HepG2 (cell line): ENCODE results near the gene TSPAN2. TPM values are rescaled to one million over a fixed set of nuclear protein-coding genes. Genes with fewer than 3 reads are reported as not detected.

Experiments
- ATAC-seq: fragments of 200-7000 bp; cut with Tn5 transposase; 3 replicates; pipeline ENCODE4 v1.9.1; 2020; ENCODE audit warnings: mild to moderate bottlenecking, moderate library complexity
- BruUV-seq: library from RNA; stranded (reverse); fragments of 400-500 nt; replicated peaks from 2 replicates; lab custom pipeline; 2021; lab: Mats Ljungman, UMichigan
- CTCF ChIA-PET: fragments of 300-600 bp; formaldehyde crosslinking; extraction: SDS; loops from one replicate; lab custom pipeline; 2021; ENCODE audit warnings: low total read pairs, inconsistent platforms, low intra/inter-chr PET ratio; lab: Yijun Ruan, JAX
- POLR2A ChIA-PET: fragments of 350-600 bp; sonication (Branson Sonifier 250); formaldehyde crosslinking; loops from one replicate; lab custom pipeline; 2020; ENCODE audit warnings: antibody characterized with exemption, inconsistent platforms; lab: Yijun Ruan, JAX
- DNase-seq: peaks from one replicate; pipeline ENCODE4 v3.0.0-alpha.2; 2015; ENCODE audit warnings: low spot score
- FAIRE-seq: peaks from 3 replicates; lab custom pipeline; 2011; peaks lifted over from hg19 to GRCh38; lab: Jason Lieb, UNC
- H2AFZ ChIP-seq: one replicate; pipeline ENCODE4 v1.6.1; 2011; ENCODE audit warnings: low read length, inconsistent platforms
- H3K27ac ChIP-seq: fragments of 300-600 bp; 3 replicates; pipeline ENCODE4 v1.8.0; 2011; ENCODE audit warnings: mixed run types, mild to moderate bottlenecking, mixed read lengths, low read length, inconsistent platforms; ENCODE audit not compliant: insufficient read depth; ENCODE audit errors: extremely low read length
- H3K27me3 ChIP-seq, 2 experiments: fragments of 200-600 bp in 1 of 2; 2 replicates in 1 of 2; 3 replicates in 1 of 2; pipeline versions ENCODE4 v1.6.0 to v1.8.0; 2011; ENCODE audit warnings: low read length in 2 of 2, mild to moderate bottlenecking in 2 of 2, moderate library complexity in 2 of 2, inconsistent platforms in 1 of 2; ENCODE audit not compliant: insufficient read depth in 2 of 2, control insufficient read depth in 1 of 2
- H3K36me3 ChIP-seq, 2 experiments: fragments of 200-600 bp in 1 of 2; replicated peaks in 1 of 2; 2 replicates in 1 of 2; 3 replicates in 1 of 2; pipeline versions ENCODE4 v1.5.1 to v1.8.0; 2011; ENCODE audit warnings: low read length in 2 of 2, inconsistent platforms in 1 of 2; ENCODE audit not compliant: insufficient read depth in 2 of 2, control insufficient read depth in 1 of 2
- H3K4me1 ChIP-seq: 2 replicates; pipeline ENCODE4 v1.5.1; 2012; ENCODE audit warnings: low read length, inconsistent platforms; ENCODE audit not compliant: insufficient read depth
- H3K4me2 ChIP-seq: 2 replicates; pipeline ENCODE4 v1.6.0; 2011; ENCODE audit warnings: low read depth, low read length, inconsistent platforms
- H3K4me3 ChIP-seq, 3 experiments: fragments of 200-600 bp in 1 of 3; sonication (generic), shearing (Covaris generic) in 1 of 3; replicated peaks in 1 of 3; 2 replicates each; pipeline ENCODE4 v1.5.1; 2011 to 2016; ENCODE audit warnings: low read length in 3 of 3, inconsistent platforms in 2 of 3, low read depth in 2 of 3, mild to moderate bottlenecking in 2 of 3, control low read depth in 1 of 3, mixed read lengths in 1 of 3; ENCODE audit not compliant: insufficient read depth in 1 of 3
- H3K79me2 ChIP-seq: one replicate; pipeline ENCODE4 v1.6.1; 2011; ENCODE audit warnings: low read length, inconsistent platforms; ENCODE audit not compliant: insufficient read depth
- H3K9ac ChIP-seq: 2 replicates; pipeline ENCODE4 v1.6.0; 2011; ENCODE audit warnings: mild to moderate bottlenecking, low read depth, low read length, inconsistent platforms; ENCODE audit not compliant: insufficient read depth
- H3K9me3 ChIP-seq: 2 replicates; pipeline ENCODE4 v1.5.1; 2012; ENCODE audit warnings: mild to moderate bottlenecking, low read length
- H4K20me1 ChIP-seq: 2 replicates; pipeline ENCODE4 v1.6.0; 2011; ENCODE audit warnings: inconsistent platforms, mild to moderate bottlenecking, low read length, moderate library complexity; ENCODE audit not compliant: insufficient read depth
- DPF2 ChIP-seq: sonication (generic); formaldehyde crosslinking; IDR thresholded peaks from 2 replicates; pipeline ENCODE4 v1.4.0; 2020; ENCODE audit warnings: mild to moderate bottlenecking, low read depth, missing genetic modification reagents, borderline replicate concordance
- HDAC1 ChIP-seq: sonication (generic); formaldehyde crosslinking; IDR thresholded peaks from 2 replicates; pipeline ENCODE4 v1.5.1; 2020; ENCODE audit warnings: mild to moderate bottlenecking, missing genetic modification reagents
- IRF2 ChIP-seq: IDR thresholded peaks from 2 replicates; pipeline ENCODE4 v1.6.1; 2018; ENCODE audit warnings: missing genetic modification reagents, missing compliant biosample characterization
- MEF2D ChIP-seq: sonication (generic); formaldehyde crosslinking; IDR thresholded peaks from 2 replicates; pipeline ENCODE4 v1.5.1; 2020; ENCODE audit warnings: mild to moderate bottlenecking, missing genetic modification reagents
- PCBP1 ChIP-seq: fragments of 200-400 bp; formaldehyde crosslinking; IDR thresholded peaks from 2 replicates; pipeline ENCODE4 v1.6.1; 2017; ENCODE audit warnings: mild to moderate bottlenecking, low read depth, low read length, borderline replicate concordance
- PRDM15 ChIP-seq: sonication (generic); formaldehyde crosslinking; IDR thresholded peaks from 2 replicates; pipeline ENCODE4 v1.4.0; 2020; ENCODE audit warnings: missing genetic modification reagents
- RBM22 ChIP-seq: fragments of 200-400 bp; formaldehyde crosslinking; optimal IDR thresholded peaks from 2 replicates; pipeline ENCODE3; 2017; ENCODE audit warnings: mild to moderate bottlenecking, low read length, moderate library complexity
- TEAD2 ChIP-seq: sonication (generic); formaldehyde crosslinking; IDR thresholded peaks from 2 replicates; pipeline ENCODE4 v1.9.0; 2021; ENCODE audit warnings: missing genetic modification reagents
- TOE1 ChIP-seq: sonication (generic); formaldehyde crosslinking; IDR thresholded peaks from 2 replicates; pipeline ENCODE4 v1.4.0; 2020; ENCODE audit warnings: mild to moderate bottlenecking, missing genetic modification reagents
- ZBTB42 ChIP-seq: sonication (generic); formaldehyde crosslinking; IDR thresholded peaks from 2 replicates; pipeline ENCODE4 v1.5.0; 2020; ENCODE audit warnings: mild to moderate bottlenecking, missing genetic modification reagents
- ZNF543 ChIP-seq: sonication (generic); formaldehyde crosslinking; IDR thresholded peaks from 2 replicates; pipeline ENCODE4 v1.4.0; 2020; ENCODE audit warnings: mild to moderate bottlenecking, missing genetic modification reagents
- ZNF678 ChIP-seq: sonication (generic); formaldehyde crosslinking; IDR thresholded peaks from 2 replicates; pipeline ENCODE4 v1.4.0; 2020; ENCODE audit warnings: mild to moderate bottlenecking, missing genetic modification reagents
- ZNF773 ChIP-seq: sonication (generic); formaldehyde crosslinking; IDR thresholded peaks from 2 replicates; pipeline ENCODE4 v1.4.0; 2020; ENCODE audit warnings: missing genetic modification reagents, borderline replicate concordance
- WGBS: methylation state at CpG from one replicate; pipeline ENCODE4 v1.1.6; 2017; ENCODE audit warnings: low lambda C conversion rate; 5-methylcytosine and 5-hydroxymethylcytosine counted together
- in situ Hi-C: cut with HindIII; loops from 2 replicates; pipeline ENCODE4 v1.10.0; 2017; ENCODE audit warnings: low pct_unique_long_range_greater_than_20kb; ENCODE audit not compliant: extremely low pct_ligation_motif_present
- intact Hi-C: fragments of 100-400 bp; cut with micrococcal nuclease; formaldehyde crosslinking; loops from one replicate; pipeline ENCODE4 v1.10.0; 2022; ENCODE audit not compliant: unreplicated experiment
- polyA plus RNA-seq, 8 experiments: library from polyadenylated mRNA; depleted of rRNA in 3 of 8; stranded (reverse) in 7 of 8; unstranded in 1 of 8; fragments of >200 nt; fragmentation: Illumina TruSeq in 4 of 8; extraction: Trizol in 4 of 8; gene quantifications; 2 replicates each; pipeline versions ENCODE4 v1.2.1 to v1.2.3, GENCODE V29; 2011 to 2016; ENCODE audit warnings: low read depth in 4 of 8, missing spikeins in 1 of 8, mixed read lengths in 1 of 8; ENCODE audit not compliant: insufficient read depth in 1 of 8
- total RNA-seq, 5 experiments: library from RNA; depleted of rRNA; stranded (reverse); fragments of >200 nt; fragmentation: Illumina TruSeq; extraction: Trizol; gene quantifications; 2 replicates each; pipeline ENCODE4 v1.2.3, GENCODE V29; 2016; ENCODE audit warnings: low read depth in 1 of 5
- TF ChIP-seq, protein P1 (sequence below): sonication (generic); formaldehyde crosslinking; IDR thresholded peaks from 2 replicates; pipeline ENCODE4 v1.5.0; 2020; ENCODE audit warnings: missing genetic modification reagents, mild to moderate bottlenecking, borderline replicate concordance
- TF ChIP-seq, protein P2 (sequence below): sonication (generic); formaldehyde crosslinking; IDR thresholded peaks from 2 replicates; pipeline ENCODE4 v1.5.1; 2020; ENCODE audit warnings: mild to moderate bottlenecking, missing genetic modification reagents
- TF ChIP-seq, protein P3 (sequence below): sonication (generic); formaldehyde crosslinking; IDR thresholded peaks from 2 replicates; pipeline ENCODE4 v1.9.0; 2021; ENCODE audit warnings: missing genetic modification reagents, mild to moderate bottlenecking, borderline replicate concordance

TSPAN2 gene
- total and polyA plus RNA-seq, 2 of the 13 experiments (the other 11 are each of a cell fraction or from before 2014, with no cell fraction given) = not detected

DNA sequence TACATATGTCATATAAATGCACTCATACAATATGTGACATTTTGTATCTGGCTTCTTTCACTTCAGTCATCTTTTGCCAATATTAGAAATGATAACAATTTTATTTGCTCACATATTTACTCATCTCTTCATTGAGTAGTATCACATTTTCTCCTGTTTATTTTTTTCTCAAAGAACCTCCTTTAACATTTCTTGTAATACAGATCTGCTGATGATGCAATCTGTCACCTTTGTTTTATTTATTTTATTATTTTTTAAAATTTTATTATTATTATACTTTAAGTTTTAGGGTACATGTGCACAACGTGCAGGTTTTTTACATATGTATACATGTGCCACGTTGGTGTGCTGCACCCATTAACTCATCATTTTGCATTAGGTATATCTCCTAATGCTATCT lies 75.5 kb downstream of the TSPAN2 start:
- Histone ChIP-seq H3K4me2 (no peak overlapping the region), H3K4me1 (no peaks in the 10 kb centered on the region), H3K4me3 (no peak overlapping the region), H3K9ac (no peak overlapping the region), H3K79me2 (no peaks in the 10 kb centered on the region), H3K27ac (no peak overlapping the region), H4K20me1 (no peaks in the 10 kb centered on the region), H3K9me3 (no peaks in the 10 kb centered on the region), H3K27me3 (no peaks in the 10 kb centered on the region; a peak in 1 of 5 replicates)
- POLR2A ChIA-PET = no interaction called here
- FAIRE-seq (no peak), ATAC-seq (no peak)
- CTCF ChIA-PET = no interaction called here
- in situ Hi-C loops (no loop called here), intact Hi-C loops (no loop called here)
- TF ChIP-seq PRDM15 (CRISPR knock-in tag) (no peak), ZNF773 (no peak), ZNF543 (CRISPR knock-in tag) (no peak), PCBP1 (no peak), MEF2D (CRISPR knock-in tag) (no peak), DPF2 (CRISPR knock-in tag) (no peak), IRF2 (CRISPR knock-in tag) (no peak), ZBTB42 (CRISPR knock-in tag) (no peak), ZNF678 (CRISPR knock-in tag) (no peak), RBM22 (no peak), TOE1 (CRISPR knock-in tag) (no peak), TEAD2 (CRISPR knock-in tag) (no peak), HDAC1 (no peak)
- TF ChIP-seq, protein P1, sequence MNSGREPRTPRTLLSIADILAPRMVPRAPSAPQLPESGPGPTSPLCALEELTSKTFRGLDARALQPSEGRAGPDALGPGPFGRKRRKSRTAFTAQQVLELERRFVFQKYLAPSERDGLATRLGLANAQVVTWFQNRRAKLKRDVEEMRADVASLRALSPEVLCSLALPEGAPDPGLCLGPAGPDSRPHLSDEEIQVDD (CRISPR knock-in tag) = no peak
- TF ChIP-seq, protein P2, sequence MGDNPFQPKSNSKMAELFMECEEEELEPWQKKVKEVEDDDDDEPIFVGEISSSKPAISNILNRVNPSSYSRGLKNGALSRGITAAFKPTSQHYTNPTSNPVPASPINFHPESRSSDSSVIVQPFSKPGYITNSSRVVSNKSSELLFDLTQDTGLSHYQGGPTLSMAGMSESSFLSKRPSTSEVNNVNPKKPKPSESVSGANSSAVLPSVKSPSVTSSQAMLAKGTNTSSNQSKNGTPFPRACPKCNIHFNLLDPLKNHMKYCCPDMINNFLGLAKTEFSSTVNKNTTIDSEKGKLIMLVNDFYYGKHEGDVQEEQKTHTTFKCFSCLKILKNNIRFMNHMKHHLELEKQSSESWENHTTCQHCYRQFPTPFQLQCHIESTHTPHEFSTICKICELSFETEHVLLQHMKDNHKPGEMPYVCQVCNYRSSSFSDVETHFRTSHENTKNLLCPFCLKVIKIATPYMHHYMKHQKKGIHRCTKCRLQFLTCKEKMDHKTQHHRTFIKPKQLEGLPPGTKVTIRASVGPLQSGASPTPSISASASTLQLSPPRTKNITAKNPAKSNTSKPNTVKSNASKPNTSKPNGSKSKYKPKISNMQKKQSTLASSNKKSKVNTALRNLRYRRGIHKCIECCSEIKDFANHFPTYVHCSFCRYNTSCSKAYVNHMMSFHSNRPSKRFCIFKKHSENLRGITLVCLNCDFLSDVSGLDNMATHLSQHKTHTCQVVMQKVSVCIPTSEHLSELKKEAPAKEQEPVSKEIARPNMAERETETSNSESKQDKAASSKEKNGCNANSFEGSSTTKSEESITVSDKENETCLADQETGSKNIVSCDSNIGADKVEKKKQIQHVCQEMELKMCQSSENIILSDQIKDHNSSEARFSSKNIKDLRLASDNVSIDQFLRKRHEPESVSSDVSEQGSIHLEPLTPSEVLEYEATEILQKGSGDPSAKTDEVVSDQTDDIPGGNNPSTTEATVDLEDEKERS = no peak
- TF ChIP-seq, protein P3, sequence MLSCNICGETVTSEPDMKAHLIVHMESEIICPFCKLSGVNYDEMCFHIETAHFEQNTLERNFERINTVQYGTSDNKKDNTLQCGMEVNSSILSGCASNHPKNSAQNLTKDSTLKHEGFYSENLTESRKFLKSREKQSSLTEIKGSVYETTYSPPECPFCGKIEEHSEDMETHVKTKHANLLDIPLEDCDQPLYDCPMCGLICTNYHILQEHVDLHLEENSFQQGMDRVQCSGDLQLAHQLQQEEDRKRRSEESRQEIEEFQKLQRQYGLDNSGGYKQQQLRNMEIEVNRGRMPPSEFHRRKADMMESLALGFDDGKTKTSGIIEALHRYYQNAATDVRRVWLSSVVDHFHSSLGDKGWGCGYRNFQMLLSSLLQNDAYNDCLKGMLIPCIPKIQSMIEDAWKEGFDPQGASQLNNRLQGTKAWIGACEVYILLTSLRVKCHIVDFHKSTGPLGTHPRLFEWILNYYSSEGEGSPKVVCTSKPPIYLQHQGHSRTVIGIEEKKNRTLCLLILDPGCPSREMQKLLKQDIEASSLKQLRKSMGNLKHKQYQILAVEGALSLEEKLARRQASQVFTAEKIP (CRISPR knock-in tag) = no peak
- TF ChIP-seq, all 625 proteins: peak for 0
- BruUV-seq = no TSS peak
- H2AFZ ChIP-seq = no peak overlapping the region
- DNase-seq = no peak
- no peaks in the 10 kb centered on the region for H3K36me3 ChIP-seq
- WGBS = 0% methylated on average over 2 of the region's 2 CpGs
